Measurements from ENCODE around the gene NFKBIZ. TPM values are rescaled to one million over a fixed set of nuclear protein-coding genes. Genes with fewer than 3 reads are reported as not detected.

NFKBIZ gene
- total RNA-seq, 1 donor from 2014 or later: 14.7 TPM

DNA sequence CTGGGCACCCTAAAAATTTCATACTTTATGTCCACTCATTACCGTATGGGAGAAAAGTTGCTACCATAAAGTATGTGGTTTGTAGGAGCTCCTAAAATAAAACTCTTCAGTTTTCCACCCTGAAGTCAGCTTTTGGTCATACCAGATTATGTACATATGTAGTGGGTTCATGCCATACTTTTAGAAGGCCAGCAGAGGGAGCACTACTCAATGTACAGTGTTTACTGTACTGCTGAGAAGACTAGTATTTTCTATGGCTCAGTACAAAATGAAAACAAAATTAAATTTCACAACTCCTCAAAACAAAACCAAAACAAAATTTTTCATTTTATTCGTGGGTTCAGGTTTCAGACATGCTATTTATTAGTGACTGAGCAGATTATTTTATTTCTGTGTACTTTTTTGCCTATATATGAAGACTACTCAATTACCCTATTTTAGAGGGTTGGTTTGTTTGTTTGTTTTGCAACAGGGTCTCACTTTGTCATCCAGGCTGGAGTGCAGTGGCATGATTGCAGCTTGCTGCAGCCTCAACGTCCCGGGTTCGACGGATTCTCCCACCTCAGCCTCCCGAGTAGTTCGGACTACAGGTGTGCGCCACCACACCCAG lies 46.0 kb upstream of the NFKBIZ start:
- H3K79me2 ChIP-seq (ENCODE audit: low read depth): peaks cover under 1% of the 10 kb centered on the region
- no peak overlapping the region for H3K27ac Mint-ChIP-seq
- peak; percentile 77 for DNase-seq (ENCODE audit: low spot score)
- peaks cover 6% of the 10 kb centered on the region for H3K36me3 ChIP-seq
- no peak overlapping the region for H3K9ac ChIP-seq
- TF ChIP-seq EZH2 (IDR thresholded peaks at IDR 0.05) (no peak), EZH2phosphoT487 (IDR thresholded peaks at IDR 0.05) (no peak)
- TF ChIP-seq, protein P1, sequence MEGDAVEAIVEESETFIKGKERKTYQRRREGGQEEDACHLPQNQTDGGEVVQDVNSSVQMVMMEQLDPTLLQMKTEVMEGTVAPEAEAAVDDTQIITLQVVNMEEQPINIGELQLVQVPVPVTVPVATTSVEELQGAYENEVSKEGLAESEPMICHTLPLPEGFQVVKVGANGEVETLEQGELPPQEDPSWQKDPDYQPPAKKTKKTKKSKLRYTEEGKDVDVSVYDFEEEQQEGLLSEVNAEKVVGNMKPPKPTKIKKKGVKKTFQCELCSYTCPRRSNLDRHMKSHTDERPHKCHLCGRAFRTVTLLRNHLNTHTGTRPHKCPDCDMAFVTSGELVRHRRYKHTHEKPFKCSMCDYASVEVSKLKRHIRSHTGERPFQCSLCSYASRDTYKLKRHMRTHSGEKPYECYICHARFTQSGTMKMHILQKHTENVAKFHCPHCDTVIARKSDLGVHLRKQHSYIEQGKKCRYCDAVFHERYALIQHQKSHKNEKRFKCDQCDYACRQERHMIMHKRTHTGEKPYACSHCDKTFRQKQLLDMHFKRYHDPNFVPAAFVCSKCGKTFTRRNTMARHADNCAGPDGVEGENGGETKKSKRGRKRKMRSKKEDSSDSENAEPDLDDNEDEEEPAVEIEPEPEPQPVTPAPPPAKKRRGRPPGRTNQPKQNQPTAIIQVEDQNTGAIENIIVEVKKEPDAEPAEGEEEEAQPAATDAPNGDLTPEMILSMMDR (IDR thresholded peaks at IDR 0.05): peak; percentile 93
- H4K20me1 ChIP-seq (ENCODE audit: low read depth): no peaks in the 10 kb centered on the region
- H3K4me1 Mint-ChIP-seq: no peaks in the 10 kb centered on the region
- H3K4me3 ChIP-seq: no peak overlapping the region
- H3K27me3 Mint-ChIP-seq (ENCODE audit: insufficient read depth, low read depth): no peaks in the 10 kb centered on the region
- H2AFZ ChIP-seq (replicated peaks): no peak overlapping the region
- H3K9me3 ChIP-seq (ENCODE audit: low read depth): no peaks in the 10 kb centered on the region
- H3K27me3 ChIP-seq: no peaks in the 10 kb centered on the region
- H3F3A ChIP-seq (ENCODE audit: low read depth): no peaks in the 10 kb centered on the region
- H3K4me1 ChIP-seq: no peaks in the 10 kb centered on the region
- no peak overlapping the region for H3K27ac ChIP-seq
- H3K9me3 Mint-ChIP-seq: peaks cover 2% of the 10 kb centered on the region
- H3K4me3 Mint-ChIP-seq: no peak overlapping the region
- H3K36me3 Mint-ChIP-seq: peaks cover 11% of the 10 kb centered on the region
- no peak overlapping the region for H3K4me2 ChIP-seq

DNA sequence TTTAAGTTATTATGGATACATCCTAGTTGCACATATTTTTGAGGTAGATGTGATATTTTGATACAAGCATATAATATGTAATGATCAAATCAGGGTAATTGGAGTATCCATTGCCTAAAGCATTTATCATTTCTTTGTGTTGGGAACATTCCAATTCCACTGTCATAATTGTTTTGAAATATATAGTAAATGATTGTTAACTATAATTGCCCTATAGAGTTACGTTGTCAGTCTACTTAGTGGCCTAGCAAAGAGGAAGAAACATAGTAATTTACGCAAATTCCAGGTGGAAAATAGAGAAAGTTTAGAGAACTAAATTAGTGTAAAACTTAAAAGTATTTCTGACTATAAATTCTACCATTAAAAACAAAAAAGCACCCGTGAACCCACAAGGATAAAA lies 45.4 kb upstream of the NFKBIZ start:
- Mint-ChIP-seq H3K36me3 (peaks cover 11% of the 10 kb centered on the region), H3K27me3 (ENCODE audit: insufficient read depth, low read depth) (no peaks in the 10 kb centered on the region), H3K4me3 (no peak overlapping the region), H3K9me3 (peaks cover 2% of the 10 kb centered on the region), H3K4me1 (no peaks in the 10 kb centered on the region), H3K27ac (no peak overlapping the region)
- no peak overlapping the region for H3K9ac ChIP-seq
- no peak for TF ChIP-seq EZH2 (IDR thresholded peaks at IDR 0.05)
- TF ChIP-seq EZH2phosphoT487 (IDR thresholded peaks at IDR 0.05): no peak
- TF ChIP-seq, protein P1 (IDR thresholded peaks at IDR 0.05): no peak
- H4K20me1 ChIP-seq (ENCODE audit: low read depth): no peaks in the 10 kb centered on the region
- H3K36me3 ChIP-seq: peaks cover 6% of the 10 kb centered on the region
- H3K4me3 ChIP-seq: no peak overlapping the region
- no peaks in the 10 kb centered on the region for H3K9me3 ChIP-seq (ENCODE audit: low read depth)
- H3F3A ChIP-seq (ENCODE audit: low read depth): no peaks in the 10 kb centered on the region
- H2AFZ ChIP-seq (replicated peaks): no peak overlapping the region
- H3K27ac ChIP-seq: no peak overlapping the region
- H3K79me2 ChIP-seq (ENCODE audit: low read depth): no peaks in the 10 kb centered on the region
- H3K4me1 ChIP-seq: no peaks in the 10 kb centered on the region
- DNase-seq (ENCODE audit: low spot score): no peak
- no peak overlapping the region for H3K4me2 ChIP-seq
- no peaks in the 10 kb centered on the region for H3K27me3 ChIP-seq

DNA sequence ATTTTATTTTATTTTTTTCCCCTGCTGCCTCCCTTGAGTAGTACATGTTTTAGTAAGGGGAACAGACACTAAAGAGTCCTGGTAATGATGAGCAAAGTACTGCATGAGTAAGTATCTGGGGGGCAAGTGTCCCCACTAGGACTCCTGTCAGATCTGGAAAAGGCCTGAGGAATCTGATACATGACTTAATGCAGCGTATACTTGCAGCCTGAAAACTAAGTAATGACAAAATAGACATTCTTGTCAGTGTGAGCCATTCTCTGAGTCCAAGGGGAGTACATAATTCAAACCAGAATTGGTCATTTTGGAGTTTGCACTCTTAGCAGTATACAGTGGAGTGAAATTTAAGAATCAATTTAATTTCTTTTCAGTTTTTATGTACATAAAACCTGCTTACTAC lies 42.8 kb upstream of the NFKBIZ start:
- H3K4me3 ChIP-seq: no peak overlapping the region
- no peaks in the 10 kb centered on the region for H4K20me1 ChIP-seq (ENCODE audit: low read depth)
- H3K27ac ChIP-seq: no peak overlapping the region
- H3K79me2 ChIP-seq (ENCODE audit: low read depth): no peaks in the 10 kb centered on the region
- H3K4me2 ChIP-seq: no peak overlapping the region
- H3K9me3 ChIP-seq (ENCODE audit: low read depth): no peaks in the 10 kb centered on the region
- peaks cover 7% of the 10 kb centered on the region for H3K4me1 ChIP-seq
- no peak for DNase-seq (ENCODE audit: low spot score)
- TF ChIP-seq EZH2 (IDR thresholded peaks at IDR 0.05): no peak
- TF ChIP-seq EZH2phosphoT487 (IDR thresholded peaks at IDR 0.05): no peak
- TF ChIP-seq, protein P1 (IDR thresholded peaks at IDR 0.05): no peak
- no peaks in the 10 kb centered on the region for H3K27me3 Mint-ChIP-seq (ENCODE audit: insufficient read depth, low read depth)
- H3K36me3 Mint-ChIP-seq: peaks cover 5% of the 10 kb centered on the region
- no peaks in the 10 kb centered on the region for H3K9me3 Mint-ChIP-seq
- no peaks in the 10 kb centered on the region for H3K4me1 Mint-ChIP-seq
- H3F3A ChIP-seq (ENCODE audit: low read depth): no peaks in the 10 kb centered on the region
- H3K27ac Mint-ChIP-seq: no peak overlapping the region
- peaks cover 6% of the 10 kb centered on the region for H3K36me3 ChIP-seq
- no peak overlapping the region for H3K9ac ChIP-seq
- H3K27me3 ChIP-seq: no peaks in the 10 kb centered on the region
- no peak overlapping the region for H3K4me3 Mint-ChIP-seq
- no peak overlapping the region for H2AFZ ChIP-seq (replicated peaks)
